ENCODE data around the gene TRAPPC3L. TPM values are rescaled to one million over a fixed set of nuclear protein-coding genes. Genes with fewer than 3 reads are reported as not detected.

The TRAPPC3L gene
- total RNA-seq, 1 donor from 2014 or later = not detected

DNA sequence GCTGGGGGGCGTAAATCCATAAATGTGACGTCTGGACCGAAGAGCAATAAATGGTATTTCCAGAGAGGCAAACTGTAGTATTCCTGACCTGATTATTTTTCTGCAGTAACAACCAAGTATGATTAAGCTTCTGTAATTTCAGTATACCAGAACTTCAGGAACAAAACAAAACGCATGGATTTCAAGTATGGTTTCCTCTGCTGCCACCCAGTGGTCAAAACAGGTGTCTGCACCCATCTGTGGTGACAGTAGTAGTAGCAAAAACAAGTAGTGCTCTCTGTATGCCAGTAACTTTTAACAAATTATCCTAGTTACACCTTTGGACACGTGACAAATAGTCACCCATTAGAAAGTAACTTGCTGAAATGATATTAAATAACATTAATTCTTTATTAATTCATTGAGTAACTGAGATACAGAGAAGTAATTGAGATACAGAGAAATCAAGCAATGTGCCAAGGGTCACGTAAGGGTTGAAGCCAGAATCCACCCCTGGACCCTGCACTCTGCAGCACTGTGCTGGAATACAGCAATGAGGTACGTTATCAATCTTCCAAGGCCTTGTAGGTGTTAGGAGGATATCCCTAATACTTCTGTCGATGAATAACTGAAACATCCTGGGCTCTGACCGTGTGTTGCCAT, 16.0 kb upstream of the TRAPPC3L start:
- H3K27me3 Mint-ChIP-seq = peaks cover 2% of the 10 kb centered on the region
- peaks cover 7% of the 10 kb centered on the region for H3K4me1 Mint-ChIP-seq (ENCODE audit: low read depth)
- no peak overlapping the region for H3K4me3 Mint-ChIP-seq (ENCODE audit: low read depth)
- DNase-seq (ENCODE audit: low spot score, unreplicated experiment) = peak; percentile 62
- no peaks in the 10 kb centered on the region for H3K9me3 Mint-ChIP-seq (ENCODE audit: low read depth)
- TF ChIP-seq, protein P1, sequence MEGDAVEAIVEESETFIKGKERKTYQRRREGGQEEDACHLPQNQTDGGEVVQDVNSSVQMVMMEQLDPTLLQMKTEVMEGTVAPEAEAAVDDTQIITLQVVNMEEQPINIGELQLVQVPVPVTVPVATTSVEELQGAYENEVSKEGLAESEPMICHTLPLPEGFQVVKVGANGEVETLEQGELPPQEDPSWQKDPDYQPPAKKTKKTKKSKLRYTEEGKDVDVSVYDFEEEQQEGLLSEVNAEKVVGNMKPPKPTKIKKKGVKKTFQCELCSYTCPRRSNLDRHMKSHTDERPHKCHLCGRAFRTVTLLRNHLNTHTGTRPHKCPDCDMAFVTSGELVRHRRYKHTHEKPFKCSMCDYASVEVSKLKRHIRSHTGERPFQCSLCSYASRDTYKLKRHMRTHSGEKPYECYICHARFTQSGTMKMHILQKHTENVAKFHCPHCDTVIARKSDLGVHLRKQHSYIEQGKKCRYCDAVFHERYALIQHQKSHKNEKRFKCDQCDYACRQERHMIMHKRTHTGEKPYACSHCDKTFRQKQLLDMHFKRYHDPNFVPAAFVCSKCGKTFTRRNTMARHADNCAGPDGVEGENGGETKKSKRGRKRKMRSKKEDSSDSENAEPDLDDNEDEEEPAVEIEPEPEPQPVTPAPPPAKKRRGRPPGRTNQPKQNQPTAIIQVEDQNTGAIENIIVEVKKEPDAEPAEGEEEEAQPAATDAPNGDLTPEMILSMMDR (IDR thresholded peaks at IDR 0.05; ENCODE audit: unreplicated experiment) = peak; percentile 94
- H3K27ac Mint-ChIP-seq = peak overlapping the region; percentile 38
- no peaks in the 10 kb centered on the region for H3K36me3 Mint-ChIP-seq (ENCODE audit: insufficient read depth)

DNA sequence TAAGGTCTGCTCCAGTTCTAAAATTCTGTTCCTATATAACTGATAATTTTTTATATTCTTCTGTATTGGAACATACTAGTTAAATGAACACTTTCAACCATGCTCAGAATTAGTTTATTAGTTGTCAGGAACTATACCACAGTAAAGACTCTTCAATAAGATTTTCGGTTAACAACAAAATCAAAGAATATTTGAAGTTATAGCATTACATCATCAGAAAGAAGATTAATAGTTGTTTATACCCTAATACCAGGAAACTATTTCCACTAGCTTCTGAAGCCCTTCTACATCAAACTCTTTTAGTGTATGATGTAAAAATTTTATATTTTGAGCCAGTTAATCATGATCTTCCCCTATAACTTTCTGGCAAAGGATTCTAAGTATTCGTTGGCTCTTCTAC, 14.6 kb upstream of the TRAPPC3L start:
- no peak for DNase-seq (ENCODE audit: low spot score, unreplicated experiment)
- Mint-ChIP-seq H3K27ac (no peak overlapping the region), H3K9me3 (ENCODE audit: low read depth) (no peaks in the 10 kb centered on the region), H3K4me3 (ENCODE audit: low read depth) (no peak overlapping the region), H3K4me1 (ENCODE audit: low read depth) (peaks cover 7% of the 10 kb centered on the region), H3K27me3 (no peaks in the 10 kb centered on the region), H3K36me3 (ENCODE audit: insufficient read depth) (no peaks in the 10 kb centered on the region)
- TF ChIP-seq, protein P1 (IDR thresholded peaks at IDR 0.05; ENCODE audit: unreplicated experiment) = no peak

DNA sequence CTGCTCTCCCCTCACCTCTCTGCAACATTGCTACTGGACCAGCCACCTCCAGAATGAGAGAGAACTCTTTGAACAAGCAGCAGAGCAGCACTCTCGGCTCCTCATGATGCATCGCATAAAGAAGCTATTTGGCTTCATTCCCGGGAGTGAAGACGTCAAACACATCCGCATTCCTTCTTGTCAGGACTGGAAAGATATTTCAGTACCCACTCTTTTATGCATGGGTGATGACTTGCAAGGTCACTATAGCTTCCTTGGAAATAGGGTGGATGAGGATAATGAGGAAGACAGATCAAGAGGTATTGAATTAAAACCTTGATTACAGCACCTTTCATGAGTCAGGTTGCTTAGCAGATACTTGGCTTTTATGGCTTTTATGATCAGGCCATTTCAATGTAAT, 12.4 kb upstream of the TRAPPC3L start:
- Mint-ChIP-seq H3K27me3 (no peaks in the 10 kb centered on the region), H3K4me3 (ENCODE audit: low read depth) (no peak overlapping the region)

DNA sequence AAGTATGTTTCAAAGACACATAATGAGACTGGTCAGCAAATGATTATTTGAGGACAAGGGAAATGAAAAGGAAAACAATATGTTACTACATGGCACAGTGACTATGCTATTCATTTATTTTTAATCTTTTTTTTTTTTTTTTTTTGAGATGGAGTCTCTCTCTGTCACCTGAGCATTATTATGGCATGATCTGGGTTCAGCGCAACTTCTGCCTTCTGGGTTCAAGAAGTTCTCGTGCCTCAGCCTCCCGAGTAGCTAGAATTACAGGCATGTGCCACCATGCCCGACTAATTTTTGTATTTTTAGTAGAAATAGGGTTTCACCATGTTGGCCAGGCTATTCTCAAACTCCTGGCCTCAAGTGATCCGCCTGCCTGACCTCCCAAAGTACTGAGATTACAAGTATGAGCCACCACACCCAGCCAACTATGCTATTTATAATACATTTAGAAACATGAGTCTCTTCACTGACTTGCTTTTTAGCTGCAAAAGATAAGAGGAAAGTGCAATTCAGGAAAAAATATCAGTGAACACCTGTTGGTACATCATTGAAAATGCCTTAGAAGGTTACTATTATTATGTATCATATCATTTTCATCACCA, 11.4 kb upstream of the TRAPPC3L start:
- no peak overlapping the region for H3K4me3 Mint-ChIP-seq (ENCODE audit: low read depth)
- no peaks in the 10 kb centered on the region for H3K9me3 Mint-ChIP-seq (ENCODE audit: low read depth)
- peaks cover 1% of the 10 kb centered on the region for H3K4me1 Mint-ChIP-seq (ENCODE audit: low read depth)
- no peak overlapping the region for H3K27ac Mint-ChIP-seq
- TF ChIP-seq, protein P1 (IDR thresholded peaks at IDR 0.05; ENCODE audit: unreplicated experiment) = no peak
- H3K36me3 Mint-ChIP-seq (ENCODE audit: insufficient read depth) = no peaks in the 10 kb centered on the region
- no peak for DNase-seq (ENCODE audit: low spot score, unreplicated experiment)
- H3K27me3 Mint-ChIP-seq = no peaks in the 10 kb centered on the region

More for the DNA sequence above, 12.4 kb upstream of the TRAPPC3L start:
- TF ChIP-seq, protein P1 (IDR thresholded peaks at IDR 0.05; ENCODE audit: unreplicated experiment) = no peak
- H3K36me3 Mint-ChIP-seq (ENCODE audit: insufficient read depth) = no peaks in the 10 kb centered on the region
- no peak overlapping the region for H3K27ac Mint-ChIP-seq
- H3K4me1 Mint-ChIP-seq (ENCODE audit: low read depth) = peaks cover 5% of the 10 kb centered on the region
- H3K9me3 Mint-ChIP-seq (ENCODE audit: low read depth) = no peaks in the 10 kb centered on the region
- DNase-seq (ENCODE audit: low spot score, unreplicated experiment) = no peak

DNA sequence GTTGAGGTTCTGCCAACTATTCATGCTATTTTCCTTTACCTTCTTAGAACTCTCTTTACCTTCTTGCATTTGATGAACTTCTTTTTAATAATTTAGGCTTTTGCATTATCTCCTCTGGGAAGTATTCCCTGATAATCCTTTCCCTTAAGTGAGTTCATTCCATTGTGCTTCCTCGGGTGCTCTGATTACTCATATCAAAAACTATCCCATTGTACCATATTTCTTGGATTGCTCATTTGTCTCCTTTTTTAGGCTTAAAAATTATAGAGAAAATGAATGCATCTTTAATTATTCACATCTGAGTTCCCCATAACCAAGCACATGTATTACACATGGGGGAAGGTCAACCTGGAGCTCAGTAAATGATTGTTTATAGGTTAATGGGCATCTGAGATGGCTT, 10.6 kb upstream of the TRAPPC3L start:
- no peaks in the 10 kb centered on the region for H3K9me3 Mint-ChIP-seq (ENCODE audit: low read depth)
- TF ChIP-seq, protein P1 (IDR thresholded peaks at IDR 0.05; ENCODE audit: unreplicated experiment) = no peak
- H3K4me1 Mint-ChIP-seq (ENCODE audit: low read depth) = peaks cover 4% of the 10 kb centered on the region
- DNase-seq (ENCODE audit: low spot score, unreplicated experiment) = no peak
- H3K27ac Mint-ChIP-seq = no peak overlapping the region
- H3K36me3 Mint-ChIP-seq (ENCODE audit: insufficient read depth) = no peaks in the 10 kb centered on the region
- H3K27me3 Mint-ChIP-seq = no peaks in the 10 kb centered on the region
- no peak overlapping the region for H3K4me3 Mint-ChIP-seq (ENCODE audit: low read depth)

Data from progenitor cell of endocrine pancreas (in vitro differentiated cells).